ENCODE data around the gene METTL1.

DNA sequence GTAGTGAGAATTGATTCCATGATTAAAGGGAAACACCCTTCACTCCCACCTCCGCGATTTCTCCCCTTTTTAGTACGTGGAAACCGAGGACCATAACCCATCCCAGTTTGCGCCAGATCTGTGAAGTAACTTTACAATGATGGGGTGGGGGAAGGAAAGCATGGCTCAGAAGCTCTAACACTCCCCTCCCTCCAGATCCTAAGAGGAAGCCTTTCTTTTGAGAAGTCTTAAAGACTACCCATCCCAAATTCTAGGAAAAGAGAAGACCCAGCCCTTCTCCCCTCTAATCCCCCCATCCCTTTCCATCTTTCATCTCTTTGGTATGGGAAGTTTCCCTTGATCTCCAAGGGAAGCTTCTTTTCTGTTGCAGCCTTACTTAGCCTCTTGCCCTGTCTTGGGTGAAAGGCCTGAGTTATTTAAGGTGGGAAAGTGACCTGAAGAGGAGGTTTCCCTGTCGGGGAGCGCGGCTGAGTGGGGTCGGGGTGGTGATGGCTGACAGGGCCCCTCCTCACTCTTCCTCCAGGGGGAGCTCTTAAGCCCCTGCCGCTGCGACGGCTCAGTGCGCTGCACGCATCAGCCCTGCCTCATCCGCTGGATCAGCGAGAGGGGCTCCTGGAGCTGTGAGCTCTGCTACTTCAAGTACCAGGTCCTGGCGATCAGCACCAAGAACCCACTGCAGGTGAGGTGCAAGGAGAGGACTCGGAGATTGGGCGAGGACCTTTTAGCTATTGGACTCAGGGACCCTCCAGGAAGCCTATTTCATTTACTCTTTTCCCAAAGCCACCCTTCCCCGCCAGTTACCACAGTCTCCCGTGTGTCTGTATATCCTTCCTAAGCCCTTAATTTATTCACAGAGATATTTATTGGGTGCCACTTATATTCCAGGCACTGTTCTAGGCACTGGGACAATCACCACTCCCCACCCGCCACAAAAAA, 15.2 kb downstream of the METTL1 start:
- no peak for TF ChIP-seq POLR2A (IDR thresholded peaks at IDR 0.05)
- TF ChIP-seq, protein P1, sequence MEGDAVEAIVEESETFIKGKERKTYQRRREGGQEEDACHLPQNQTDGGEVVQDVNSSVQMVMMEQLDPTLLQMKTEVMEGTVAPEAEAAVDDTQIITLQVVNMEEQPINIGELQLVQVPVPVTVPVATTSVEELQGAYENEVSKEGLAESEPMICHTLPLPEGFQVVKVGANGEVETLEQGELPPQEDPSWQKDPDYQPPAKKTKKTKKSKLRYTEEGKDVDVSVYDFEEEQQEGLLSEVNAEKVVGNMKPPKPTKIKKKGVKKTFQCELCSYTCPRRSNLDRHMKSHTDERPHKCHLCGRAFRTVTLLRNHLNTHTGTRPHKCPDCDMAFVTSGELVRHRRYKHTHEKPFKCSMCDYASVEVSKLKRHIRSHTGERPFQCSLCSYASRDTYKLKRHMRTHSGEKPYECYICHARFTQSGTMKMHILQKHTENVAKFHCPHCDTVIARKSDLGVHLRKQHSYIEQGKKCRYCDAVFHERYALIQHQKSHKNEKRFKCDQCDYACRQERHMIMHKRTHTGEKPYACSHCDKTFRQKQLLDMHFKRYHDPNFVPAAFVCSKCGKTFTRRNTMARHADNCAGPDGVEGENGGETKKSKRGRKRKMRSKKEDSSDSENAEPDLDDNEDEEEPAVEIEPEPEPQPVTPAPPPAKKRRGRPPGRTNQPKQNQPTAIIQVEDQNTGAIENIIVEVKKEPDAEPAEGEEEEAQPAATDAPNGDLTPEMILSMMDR (IDR thresholded peaks at IDR 0.05) = peak in 2 of 3 experiments; percentile 16 to 45
